ENCODE data around the gene SAXO2.

SAXO2 gene

GRCh38 chr15:82298032-82298431, 35.4 kb downstream of the SAXO2 start:
- TF ChIP-seq, protein P1, sequence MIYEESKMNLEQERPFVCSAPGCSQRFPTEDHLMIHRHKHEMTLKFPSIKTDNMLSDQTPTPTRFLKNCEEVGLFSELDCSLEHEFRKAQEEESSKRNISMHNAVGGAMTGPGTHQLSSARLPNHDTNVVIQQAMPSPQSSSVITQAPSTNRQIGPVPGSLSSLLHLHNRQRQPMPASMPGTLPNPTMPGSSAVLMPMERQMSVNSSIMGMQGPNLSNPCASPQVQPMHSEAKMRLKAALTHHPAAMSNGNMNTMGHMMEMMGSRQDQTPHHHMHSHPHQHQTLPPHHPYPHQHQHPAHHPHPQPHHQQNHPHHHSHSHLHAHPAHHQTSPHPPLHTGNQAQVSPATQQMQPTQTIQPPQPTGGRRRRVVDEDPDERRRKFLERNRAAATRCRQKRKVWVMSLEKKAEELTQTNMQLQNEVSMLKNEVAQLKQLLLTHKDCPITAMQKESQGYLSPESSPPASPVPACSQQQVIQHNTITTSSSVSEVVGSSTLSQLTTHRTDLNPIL (CRISPR knock-in tag; IDR thresholded peaks at IDR 0.05; ENCODE audit: low read depth): no peak
- TF ChIP-seq, protein P2, sequence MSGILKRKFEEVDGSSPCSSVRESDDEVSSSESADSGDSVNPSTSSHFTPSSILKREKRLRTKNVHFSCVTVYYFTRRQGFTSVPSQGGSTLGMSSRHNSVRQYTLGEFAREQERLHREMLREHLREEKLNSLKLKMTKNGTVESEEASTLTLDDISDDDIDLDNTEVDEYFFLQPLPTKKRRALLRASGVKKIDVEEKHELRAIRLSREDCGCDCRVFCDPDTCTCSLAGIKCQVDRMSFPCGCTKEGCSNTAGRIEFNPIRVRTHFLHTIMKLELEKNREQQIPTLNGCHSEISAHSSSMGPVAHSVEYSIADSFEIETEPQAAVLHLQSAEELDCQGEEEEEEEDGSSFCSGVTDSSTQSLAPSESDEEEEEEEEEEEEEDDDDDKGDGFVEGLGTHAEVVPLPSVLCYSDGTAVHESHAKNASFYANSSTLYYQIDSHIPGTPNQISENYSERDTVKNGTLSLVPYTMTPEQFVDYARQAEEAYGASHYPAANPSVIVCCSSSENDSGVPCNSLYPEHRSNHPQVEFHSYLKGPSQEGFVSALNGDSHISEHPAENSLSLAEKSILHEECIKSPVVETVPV (CRISPR knock-in tag; IDR thresholded peaks at IDR 0.05): no peak
- TF ChIP-seq BACH2 (CRISPR knock-in tag; IDR thresholded peaks at IDR 0.05; ENCODE audit: borderline replicate concordance) (no peak), ZNF70 (CRISPR knock-in tag; IDR thresholded peaks at IDR 0.05) (no peak), ARNTL (CRISPR knock-in tag; IDR thresholded peaks at IDR 0.05; ENCODE audit: borderline replicate concordance, low read depth) (no peak), ESRRG (CRISPR knock-in tag; IDR thresholded peaks at IDR 0.05) (no peak), CSDC2 (CRISPR knock-in tag; IDR thresholded peaks at IDR 0.05) (no peak), ZFP30 (CRISPR knock-in tag; IDR thresholded peaks at IDR 0.05) (no peak), RARB (CRISPR knock-in tag; IDR thresholded peaks at IDR 0.05) (no peak), GLIS3 (CRISPR knock-in tag; IDR thresholded peaks at IDR 0.05) (no peak), ISL1 (CRISPR knock-in tag; IDR thresholded peaks at IDR 0.05) (no peak), ZFP3 (CRISPR knock-in tag; IDR thresholded peaks at IDR 0.05) (no peak), TOX (CRISPR knock-in tag; IDR thresholded peaks at IDR 0.05; ENCODE audit: borderline replicate concordance) (no peak)
- TF ChIP-seq, protein P3, sequence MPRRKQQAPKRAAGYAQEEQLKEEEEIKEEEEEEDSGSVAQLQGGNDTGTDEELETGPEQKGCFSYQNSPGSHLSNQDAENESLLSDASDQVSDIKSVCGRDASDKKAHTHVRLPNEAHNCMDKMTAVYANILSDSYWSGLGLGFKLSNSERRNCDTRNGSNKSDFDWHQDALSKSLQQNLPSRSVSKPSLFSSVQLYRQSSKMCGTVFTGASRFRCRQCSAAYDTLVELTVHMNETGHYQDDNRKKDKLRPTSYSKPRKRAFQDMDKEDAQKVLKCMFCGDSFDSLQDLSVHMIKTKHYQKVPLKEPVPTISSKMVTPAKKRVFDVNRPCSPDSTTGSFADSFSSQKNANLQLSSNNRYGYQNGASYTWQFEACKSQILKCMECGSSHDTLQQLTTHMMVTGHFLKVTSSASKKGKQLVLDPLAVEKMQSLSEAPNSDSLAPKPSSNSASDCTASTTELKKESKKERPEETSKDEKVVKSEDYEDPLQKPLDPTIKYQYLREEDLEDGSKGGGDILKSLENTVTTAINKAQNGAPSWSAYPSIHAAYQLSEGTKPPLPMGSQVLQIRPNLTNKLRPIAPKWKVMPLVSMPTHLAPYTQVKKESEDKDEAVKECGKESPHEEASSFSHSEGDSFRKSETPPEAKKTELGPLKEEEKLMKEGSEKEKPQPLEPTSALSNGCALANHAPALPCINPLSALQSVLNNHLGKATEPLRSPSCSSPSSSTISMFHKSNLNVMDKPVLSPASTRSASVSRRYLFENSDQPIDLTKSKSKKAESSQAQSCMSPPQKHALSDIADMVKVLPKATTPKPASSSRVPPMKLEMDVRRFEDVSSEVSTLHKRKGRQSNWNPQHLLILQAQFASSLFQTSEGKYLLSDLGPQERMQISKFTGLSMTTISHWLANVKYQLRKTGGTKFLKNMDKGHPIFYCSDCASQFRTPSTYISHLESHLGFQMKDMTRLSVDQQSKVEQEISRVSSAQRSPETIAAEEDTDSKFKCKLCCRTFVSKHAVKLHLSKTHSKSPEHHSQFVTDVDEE (CRISPR knock-in tag; IDR thresholded peaks at IDR 0.05): no peak
- no peak for ATAC-seq

DNA sequence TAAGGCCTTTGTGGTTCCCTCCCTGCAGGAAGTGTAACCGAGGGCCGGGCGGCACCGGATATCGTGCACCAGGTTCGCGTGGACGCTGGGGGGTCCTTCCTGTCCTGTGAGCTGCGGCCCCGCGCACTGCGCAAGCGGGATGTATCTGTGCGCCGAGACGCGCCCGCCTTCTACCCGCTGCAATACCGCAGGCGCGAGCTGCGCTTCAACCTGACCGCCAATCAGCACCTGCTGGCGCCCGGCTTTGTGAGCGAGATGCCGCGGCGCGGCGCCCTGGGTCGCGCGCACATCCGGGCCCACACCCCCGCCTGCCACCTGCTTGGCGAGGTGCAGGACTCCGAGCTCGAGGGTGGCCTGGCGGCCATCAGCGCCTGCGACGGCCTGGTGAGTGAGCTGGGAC, 35.9 kb downstream of the SAXO2 start:
- TF ChIP-seq ARNTL (CRISPR knock-in tag; IDR thresholded peaks at IDR 0.05; ENCODE audit: borderline replicate concordance, low read depth): no peak
- TF ChIP-seq, protein P3 (CRISPR knock-in tag; IDR thresholded peaks at IDR 0.05): no peak
- TF ChIP-seq, protein P2 (CRISPR knock-in tag; IDR thresholded peaks at IDR 0.05): no peak
- TF ChIP-seq ZFP3 (CRISPR knock-in tag; IDR thresholded peaks at IDR 0.05): no peak
- TF ChIP-seq PPARA (CRISPR knock-in tag; IDR thresholded peaks at IDR 0.05; ENCODE audit: borderline replicate concordance): no peak
- no peak for TF ChIP-seq ISL1 (CRISPR knock-in tag; IDR thresholded peaks at IDR 0.05)
- TF ChIP-seq BACH2 (CRISPR knock-in tag; IDR thresholded peaks at IDR 0.05; ENCODE audit: borderline replicate concordance): no peak
- TF ChIP-seq OSR1 (CRISPR knock-in tag; IDR thresholded peaks at IDR 0.05): no peak
- TF ChIP-seq, protein P1 (CRISPR knock-in tag; IDR thresholded peaks at IDR 0.05; ENCODE audit: low read depth): no peak
- TF ChIP-seq TOX (CRISPR knock-in tag; IDR thresholded peaks at IDR 0.05; ENCODE audit: borderline replicate concordance): no peak
- TF ChIP-seq RARB (CRISPR knock-in tag; IDR thresholded peaks at IDR 0.05): no peak
- no peak for TF ChIP-seq ZNF565 (CRISPR knock-in tag; conservative IDR thresholded peaks at IDR 0.05; ENCODE audit: low read depth)
- no peak for TF ChIP-seq POU6F1 (CRISPR knock-in tag; IDR thresholded peaks at IDR 0.05; ENCODE audit: borderline replicate concordance, low read depth)
- TF ChIP-seq ESRRG (CRISPR knock-in tag; IDR thresholded peaks at IDR 0.05): no peak
- TF ChIP-seq ZNF8 (CRISPR knock-in tag; IDR thresholded peaks at IDR 0.05): no peak
- no peak for TF ChIP-seq PATZ1 (CRISPR knock-in tag; IDR thresholded peaks at IDR 0.05; ENCODE audit: borderline replicate concordance)
- TF ChIP-seq ZC3H10 (CRISPR knock-in tag; IDR thresholded peaks at IDR 0.05): no peak
- no peak for TF ChIP-seq ZNF70 (CRISPR knock-in tag; IDR thresholded peaks at IDR 0.05)
- no peak for TF ChIP-seq GLIS3 (CRISPR knock-in tag; IDR thresholded peaks at IDR 0.05)
- no peak for ATAC-seq

GRCh38 chr15:82299511-82299914, 36.9 kb downstream of the SAXO2 start:
- ATAC-seq: peak; percentile 12; the same call in 1 of the 3 replicates

DNA sequence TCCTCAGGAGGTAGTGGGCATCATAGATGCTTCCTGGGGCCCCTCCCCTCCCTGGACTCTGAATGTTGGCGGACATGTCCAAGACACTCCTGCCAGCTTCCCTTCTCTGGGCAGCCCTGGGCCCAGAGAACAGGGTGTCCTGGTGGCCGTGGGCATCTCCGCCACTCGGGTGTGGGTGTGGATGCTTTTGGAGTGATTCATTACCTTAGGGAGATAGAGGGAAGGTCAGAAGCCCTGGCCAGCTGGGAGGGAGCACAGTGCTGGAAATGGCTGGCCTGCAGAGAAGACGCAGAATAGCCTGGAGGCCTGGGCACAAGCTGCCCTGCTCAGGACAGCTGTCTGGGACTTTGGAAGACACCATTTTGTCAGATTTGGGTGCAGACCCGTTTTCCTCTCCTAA, 37.7 kb downstream of the SAXO2 start:
- peak; percentile 17; the same call in 2 of the 3 replicates for ATAC-seq

Data from SK-N-SH treated with all-trans-retinoic acid at 6 μM for 48 hours (cell line).